ENCODE measurements around the gene RUNX2. TPM values are rescaled to one million over a fixed set of nuclear protein-coding genes. Genes with fewer than 3 reads are reported as not detected.

RUNX2 gene
- total and polyA plus RNA-seq, 9 of the 15 experiments (the other 6 are each of a cell fraction or from before 2014, with no cell fraction given) = 0.29 to 1.00 (median 0.43) TPM

GRCh38 chr6:45377043-45377553 lies 49.0 kb downstream of the RUNX2 start (continued):
- TF ChIP-seq ZNF592 (IDR thresholded peaks at IDR 0.05) (0 out of 2 replicates have a peak, but pooled peaks have one; percentile 24), HDAC6 (IDR thresholded peaks at IDR 0.05; ENCODE audit: low read depth, low read length) (no peak), SP1 (CRISPR knock-in tag; IDR thresholded peaks at IDR 0.05) (0 out of 2 replicates have a peak, but pooled peaks have one; percentile 32), ZNF395 (CRISPR knock-in tag; IDR thresholded peaks at IDR 0.05) (no peak), POLR2A (conservative IDR thresholded peaks at IDR 0.05) (peak; percentile 20), FIP1L1 (IDR thresholded peaks at IDR 0.05; ENCODE audit: low read depth, low read length, poor library complexity, severe bottlenecking) (no peak), ZNF707 (CRISPR knock-in tag; conservative IDR thresholded peaks at IDR 0.05) (no peak), IRF2 (CRISPR knock-in tag; IDR thresholded peaks at IDR 0.05) (no peak), YBX1 (IDR thresholded peaks at IDR 0.05) (no peak), ZNF76 (CRISPR knock-in tag; IDR thresholded peaks at IDR 0.05; ENCODE audit: borderline replicate concordance) (no peak), ETV1 (tag; conservative IDR thresholded peaks at IDR 0.05; ENCODE audit: low read depth) (no peak), PREB (CRISPR knock-in tag; IDR thresholded peaks at IDR 0.05) (no peak), ZNF511 (CRISPR knock-in tag; IDR thresholded peaks at IDR 0.05) (no peak), SMARCB1 (IDR thresholded peaks at IDR 0.05; ENCODE audit: insufficient read length, low read depth) (no peak), POLR3G (IDR thresholded peaks at IDR 0.05; ENCODE audit: extremely low read depth, insufficient read length, insufficient replicate concordance) (no peak), ATF3 (IDR thresholded peaks at IDR 0.05) (no peak), ATF3 (CRISPR knock-in tag; conservative IDR thresholded peaks at IDR 0.05) (no peak), HDAC2 (IDR thresholded peaks at IDR 0.05) (0 out of 2 replicates have a peak, but pooled peaks have one; percentile 14), SUPT5H (IDR thresholded peaks at IDR 0.05) (0 out of 2 replicates have a peak, but pooled peaks have one; percentile 72), GTF2E2 (tag; IDR thresholded peaks at IDR 0.05) (no peak), SRSF7 (optimal IDR thresholded peaks at IDR 0.05; ENCODE audit: low read depth, low read length) (no peak), EZH2 (IDR thresholded peaks at IDR 0.05; ENCODE audit: borderline replicate concordance, low read depth, low read length) (no peak)

Measured in K562 (cell line).